NCI-H2081 (cell line): Measurements from ENCODE around the gene SUCLA2.
A peak's percentile ranks its signal among the peaks of the same experiment; 100 is the strongest.
"Not testable (repeated sequence)": the region's sequence is repeated elsewhere in the genome, so short reads cannot be mapped to it uniquely, and the experiment has no call there.

Experiments used
- DNase-seq, 2 experiments: peaks; one replicate each; lab custom pipeline; 2025; lab: John Stamatoyannopoulos, UW

SUCLA2 gene

GRCh38 chr13:47991859-47992258 lies 9.2 kb downstream of the SUCLA2 start:
- DNase-seq = no peak

- DNase-seq = no peak
Observed at GRCh38 chr13:47990920-47991466, 10.1 kb downstream of the SUCLA2 start.

GRCh38 chr13:47990427-47990826 lies 10.6 kb downstream of the SUCLA2 start:
- DNase-seq = no peak

- no peak for DNase-seq
Observed at GRCh38 chr13:47983070-47983469, 18.0 kb downstream of the SUCLA2 start.

GRCh38 chr13:47976325-47976724 lies 24.7 kb downstream of the SUCLA2 start:
- DNase-seq = no peak

- DNase-seq = no peak
Observed at GRCh38 chr13:47964863-47965262, 36.2 kb downstream of the SUCLA2 start.

GRCh38 chr13:47962237-47962636 lies 38.8 kb downstream of the SUCLA2 start:
- no peak for DNase-seq

GRCh38 chr13:47959468-47960247 lies 41.4 kb downstream of the SUCLA2 start:
- no peak for DNase-seq

- DNase-seq = no peak
Observed at GRCh38 chr13:47957073-47957472, 44.0 kb downstream of the SUCLA2 start.

- no peak for DNase-seq
Observed at GRCh38 chr13:47955836-47956235, 45.2 kb downstream of the SUCLA2 start.

GRCh38 chr13:47949799-47950198 lies 51.3 kb downstream of the SUCLA2 start:
- no peak for DNase-seq

- DNase-seq = no peak
Observed at GRCh38 chr13:47945738-47946137, 55.3 kb downstream of the SUCLA2 start.

GRCh38 chr13:47945146-47945545 lies 55.9 kb downstream of the SUCLA2 start:
- DNase-seq = not testable (repeated sequence)

GRCh38 chr13:47934371-47934770 lies 66.7 kb downstream of the SUCLA2 start:
- DNase-seq = no peak

- DNase-seq = peak; percentile 62 to 86
Observed at GRCh38 chr13:47932950-47933923, 67.8 kb downstream of the SUCLA2 start.

GRCh38 chr13:47930649-47931165 lies 70.4 kb downstream of the SUCLA2 start:
- no peak for DNase-seq

GRCh38 chr13:47929156-47929555 lies 71.9 kb downstream of the SUCLA2 start:
- no peak for DNase-seq

- DNase-seq = no peak
Observed at GRCh38 chr13:47917022-47917574, 84.0 kb downstream of the SUCLA2 start.

GRCh38 chr13:47908197-47908902 lies 92.7 kb downstream of the SUCLA2 start:
- DNase-seq = no peak

- no peak for DNase-seq
Observed at GRCh38 chr13:47904891-47905290, 96.2 kb downstream of the SUCLA2 start.

GRCh38 chr13:47904241-47904640 lies 96.8 kb downstream of the SUCLA2 start:
- DNase-seq = no peak
